ENCODE results near the gene RNF145.
"Not testable (repeated sequence)": the region's sequence is repeated elsewhere in the genome, so short reads cannot be mapped to it uniquely, and the experiment has no call there.

The RNF145 gene

DNA sequence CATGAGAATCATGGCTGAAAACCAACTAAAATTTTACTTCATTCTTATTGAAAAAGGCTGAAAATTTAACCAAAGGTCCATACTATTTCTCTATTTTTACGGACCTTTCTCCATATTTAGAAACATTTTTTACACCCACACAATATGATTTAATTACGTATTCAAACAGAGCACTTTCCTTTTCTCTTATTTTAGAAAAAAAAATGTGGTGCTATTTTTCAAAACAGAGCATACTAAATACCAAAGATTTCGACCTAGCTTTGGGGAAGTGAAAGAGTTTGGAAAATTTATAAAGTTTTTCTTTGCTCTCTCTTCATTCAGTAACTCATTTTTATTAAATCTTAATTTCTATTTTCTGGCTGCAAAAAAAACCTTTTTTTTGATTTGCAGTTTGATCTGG, 38.1 kb downstream of the RNF145 start:
- TF ChIP-seq POLR2A (IDR thresholded peaks at IDR 0.05; ENCODE audit: low read depth, low read length): no peak
- no peak for FAIRE-seq
- no peak for DNase-seq (ENCODE audit: insufficient read length, low spot score)

DNA sequence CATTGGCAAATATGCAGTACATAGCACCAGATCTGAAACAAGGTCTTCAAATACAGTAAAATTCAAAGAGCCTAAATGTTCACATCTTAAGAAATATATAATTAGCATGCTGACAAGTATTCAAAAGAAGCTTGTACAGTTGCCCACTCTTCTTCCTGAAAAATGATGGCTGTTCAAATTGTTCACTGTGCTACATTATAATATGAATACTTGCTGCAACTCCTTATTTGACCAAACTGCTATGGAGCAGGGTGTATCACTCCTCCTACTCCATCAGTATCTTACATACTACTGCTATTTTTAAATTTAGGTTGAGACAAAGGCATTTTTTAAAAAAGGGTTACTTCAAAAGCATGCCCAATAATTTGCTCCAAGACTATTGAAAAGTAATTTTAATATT, 39.3 kb downstream of the RNF145 start:
- DNase-seq (ENCODE audit: insufficient read length, low spot score) (no peak), FAIRE-seq (no peak)
- TF ChIP-seq POLR2A (IDR thresholded peaks at IDR 0.05; ENCODE audit: low read depth, low read length): no peak

DNA sequence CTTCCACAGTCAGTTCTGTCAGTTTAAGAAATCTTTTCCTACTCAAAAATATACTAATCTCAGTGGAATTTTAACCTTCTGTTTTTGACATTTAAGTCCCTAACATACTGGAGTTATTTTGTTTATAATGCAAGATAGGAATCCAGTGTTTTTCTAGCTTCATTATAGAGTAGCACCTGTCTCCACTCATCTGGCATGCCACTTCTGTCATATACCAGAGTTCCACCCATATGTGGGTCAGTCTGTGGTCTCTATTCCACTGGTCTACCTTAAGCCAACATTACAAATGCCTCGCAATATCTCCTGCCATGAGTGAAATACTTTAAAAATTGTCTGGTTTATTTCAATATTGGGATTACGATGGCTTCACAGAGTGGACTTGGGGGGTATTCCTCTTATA, 42.9 kb downstream of the RNF145 start:
- FAIRE-seq (no peak), DNase-seq (ENCODE audit: insufficient read length, low spot score) (no peak)
- TF ChIP-seq POLR2A (IDR thresholded peaks at IDR 0.05; ENCODE audit: low read depth, low read length): no peak

DNA sequence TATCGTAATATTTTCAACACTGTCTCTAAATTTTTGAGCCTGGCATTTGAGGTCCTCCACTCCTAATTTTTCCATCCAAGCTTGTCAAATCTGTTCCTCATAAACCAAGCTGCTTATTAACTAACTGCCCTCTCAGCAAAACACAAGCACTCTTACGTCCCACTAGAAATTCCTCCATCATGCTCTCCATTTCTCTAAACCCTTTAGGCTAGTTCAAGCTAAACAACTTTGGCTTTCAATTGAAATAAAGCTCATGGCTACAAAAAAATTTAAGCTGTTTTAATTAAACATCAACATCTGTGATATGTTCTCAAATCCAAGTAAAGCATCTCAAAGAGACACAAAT, 45.7 kb downstream of the RNF145 start:
- TF ChIP-seq POLR2A (IDR thresholded peaks at IDR 0.05; ENCODE audit: low read depth, low read length): no peak
- DNase-seq (ENCODE audit: insufficient read length, low spot score) (no peak), FAIRE-seq (no peak)

DNA sequence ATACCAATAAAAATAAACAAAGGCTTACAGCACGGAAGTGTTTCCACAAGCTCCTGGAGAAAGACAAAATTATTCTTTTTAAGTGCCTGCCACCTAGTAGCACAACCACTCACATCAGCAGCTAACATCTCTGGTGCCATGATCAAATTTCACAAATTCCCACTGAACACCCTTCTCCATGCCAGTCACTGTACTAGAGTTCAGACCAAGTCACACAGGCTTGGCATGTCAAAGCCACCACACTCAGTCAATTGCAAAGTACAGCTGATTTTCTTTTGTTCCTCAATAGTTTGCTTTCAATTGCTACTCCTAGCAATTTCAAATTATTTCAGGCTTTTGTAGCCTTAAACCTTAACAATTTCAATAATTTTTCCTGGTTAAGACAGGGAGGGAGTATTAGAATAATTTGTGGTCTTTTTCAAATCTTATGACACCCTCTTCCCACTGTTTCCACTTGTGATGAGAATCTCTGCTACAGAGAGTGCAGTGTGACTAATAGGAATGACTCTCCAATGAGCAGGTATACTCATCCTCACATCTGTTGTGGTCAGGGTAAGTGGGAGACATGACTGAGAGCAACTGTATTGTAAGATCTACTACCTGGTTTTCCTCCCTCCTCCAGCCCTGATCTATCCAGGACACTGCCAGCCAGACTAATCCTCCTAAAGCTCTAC, 46.2 kb downstream of the RNF145 start:
- DNase-seq (ENCODE audit: insufficient read length, low spot score) (peak; percentile 36), FAIRE-seq (peak; percentile 96)
- TF ChIP-seq POLR2A (IDR thresholded peaks at IDR 0.05; ENCODE audit: low read depth, low read length): no peak

DNA sequence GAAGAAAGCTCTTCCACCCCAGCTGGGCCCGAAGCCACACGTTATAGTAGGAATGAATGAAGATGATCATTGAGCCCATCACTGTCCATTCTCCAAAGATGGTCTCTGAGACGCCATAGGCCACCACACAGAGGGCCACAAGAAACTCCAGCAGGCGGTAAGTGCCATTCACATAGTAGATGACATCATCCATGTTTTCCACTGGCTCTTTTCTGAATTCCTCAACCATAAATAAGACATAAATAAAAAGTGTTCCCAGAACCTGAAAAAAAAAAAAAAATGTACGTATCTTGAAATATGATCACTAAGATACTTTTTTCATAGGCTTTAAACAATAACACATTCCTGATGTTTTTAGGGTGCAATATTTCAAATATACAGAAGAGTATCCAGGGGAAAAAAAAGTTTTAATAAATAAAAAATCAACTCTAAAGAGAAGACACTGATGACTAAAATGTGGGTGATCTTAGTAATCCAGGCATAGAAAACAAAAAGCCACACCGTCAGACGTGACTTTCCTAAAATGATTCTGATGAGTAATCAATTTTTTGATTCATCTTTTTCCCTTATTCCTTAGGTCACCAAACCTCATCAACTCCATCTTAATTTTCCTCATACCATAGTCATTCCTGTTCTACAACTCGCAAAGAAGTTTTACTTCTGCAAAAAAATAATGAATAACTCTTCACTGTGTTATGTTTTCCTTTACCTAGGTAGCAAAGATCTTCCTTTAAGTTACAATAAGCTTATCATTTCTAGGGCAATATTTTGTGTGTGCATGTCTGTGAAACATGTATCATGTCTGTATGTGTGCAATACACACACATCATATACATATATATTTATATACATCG, 47.8 kb downstream of the RNF145 start:
- no peak for FAIRE-seq
- no peak for TF ChIP-seq POLR2A (IDR thresholded peaks at IDR 0.05; ENCODE audit: low read depth, low read length)
- DNase-seq (ENCODE audit: insufficient read length, low spot score): no peak

DNA sequence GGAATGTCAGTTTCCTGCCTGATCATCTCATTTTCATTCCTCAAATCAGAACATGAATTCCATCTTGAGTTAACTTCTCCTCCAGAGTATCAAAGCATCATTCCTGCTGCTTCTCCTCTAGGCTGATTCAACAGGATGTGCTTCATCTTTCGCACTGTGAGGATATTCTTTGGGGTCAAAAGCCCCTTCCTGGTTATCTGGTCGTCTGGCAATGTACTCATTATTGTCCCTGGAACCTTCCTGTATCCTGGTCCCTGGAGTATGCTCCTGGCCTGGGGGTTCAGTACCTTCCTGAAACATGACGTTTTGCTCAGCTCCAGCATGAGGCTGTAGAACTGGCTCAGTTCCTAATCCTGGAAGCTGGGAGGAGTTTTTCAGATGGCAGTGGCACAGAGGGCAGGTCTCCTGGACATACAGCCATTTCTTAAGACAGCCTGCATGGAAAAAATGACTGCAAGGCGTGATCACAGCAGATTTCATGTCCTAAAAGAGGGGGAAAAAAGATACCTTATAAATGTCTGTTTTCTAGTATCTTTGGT, 50.7 kb downstream of the RNF145 start:
- not testable (repeated sequence) for DNase-seq (ENCODE audit: insufficient read length, low spot score); FAIRE-seq

DNA sequence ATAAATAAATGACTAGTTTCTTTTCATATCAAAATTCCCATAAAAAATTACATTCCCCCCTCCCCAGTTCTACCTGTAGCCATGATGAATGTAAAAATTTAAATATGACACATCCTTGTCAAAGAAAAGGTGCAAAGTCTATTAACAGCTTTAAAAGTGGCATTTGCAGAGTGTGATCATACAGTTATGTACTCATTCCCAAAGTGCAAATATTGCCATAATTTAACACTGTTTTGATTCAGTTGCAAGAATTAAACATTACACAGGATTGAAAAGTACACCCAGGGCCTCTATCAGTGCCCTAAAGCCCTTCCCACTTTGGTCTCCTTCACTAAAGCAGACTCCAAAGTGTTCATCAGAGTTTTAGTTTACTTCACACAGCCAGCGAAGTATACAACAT, 51.8 kb downstream of the RNF145 start:
- no peak for TF ChIP-seq POLR2A (IDR thresholded peaks at IDR 0.05; ENCODE audit: low read depth, low read length)
- FAIRE-seq (no peak), DNase-seq (ENCODE audit: insufficient read length, low spot score) (no peak)

DNA sequence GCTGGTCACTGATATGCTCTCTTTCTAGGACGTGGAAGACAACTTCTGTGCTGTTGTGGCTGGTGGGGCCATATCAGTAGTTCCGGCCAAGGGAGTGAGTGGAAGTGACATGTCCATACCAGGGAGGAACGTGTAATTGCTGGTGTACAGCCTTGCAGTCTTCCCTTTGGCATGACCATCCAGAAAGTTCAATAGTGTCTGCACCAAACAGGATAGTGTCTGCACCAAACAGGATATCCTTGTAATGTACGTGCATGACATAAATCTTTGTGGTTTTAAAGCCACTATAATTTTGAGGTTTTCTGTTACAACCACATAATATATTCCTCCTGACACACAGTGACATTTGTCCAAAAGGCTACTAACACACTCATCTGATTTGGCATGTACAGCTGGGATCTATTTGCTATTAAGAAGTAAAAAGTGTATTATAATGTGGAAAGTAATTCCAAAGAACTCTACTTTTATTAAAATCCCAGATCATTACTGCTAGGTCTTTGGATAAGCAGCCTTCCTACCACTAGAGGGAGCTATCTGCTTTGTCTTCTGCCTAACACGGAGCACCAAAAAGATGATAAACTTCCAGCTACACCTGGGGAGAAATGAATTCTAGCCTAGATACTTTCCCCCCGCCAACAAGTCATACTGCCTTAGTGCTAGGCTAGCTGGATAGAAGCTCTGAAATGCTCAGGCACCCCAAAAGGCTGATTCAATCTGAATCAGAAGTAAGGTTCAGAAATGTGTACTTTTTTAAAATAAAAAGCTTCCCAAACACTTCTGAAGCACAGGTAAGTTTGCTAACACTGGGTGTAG, 52.7 kb downstream of the RNF145 start:
- peak; percentile 52 for FAIRE-seq

DNA sequence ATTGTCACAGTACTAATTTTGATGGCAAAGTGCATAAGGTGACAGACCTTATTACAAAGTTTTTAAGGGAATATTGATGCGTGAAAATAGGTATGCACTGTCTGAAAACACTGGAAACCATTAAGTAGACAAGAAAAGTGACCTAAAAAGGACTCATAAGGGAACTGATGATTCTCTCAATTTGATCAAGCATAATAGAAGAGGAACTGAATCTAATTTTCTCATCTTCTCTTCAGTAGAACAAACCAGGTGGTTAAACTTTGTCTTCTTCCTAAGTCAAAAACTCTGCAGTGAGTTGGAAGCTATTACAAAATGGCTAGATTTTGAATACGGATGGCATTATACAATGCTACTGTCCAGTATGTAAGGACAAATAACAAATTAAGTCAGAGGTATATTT, 53.4 kb downstream of the RNF145 start:
- no peak for TF ChIP-seq POLR2A (IDR thresholded peaks at IDR 0.05; ENCODE audit: low read depth, low read length)
- DNase-seq (ENCODE audit: insufficient read length, low spot score) (no peak), FAIRE-seq (no peak)

More for the DNA sequence above, 52.7 kb downstream of the RNF145 start:
- no peak for DNase-seq (ENCODE audit: insufficient read length, low spot score)
- TF ChIP-seq POLR2A (IDR thresholded peaks at IDR 0.05; ENCODE audit: low read depth, low read length): no peak

DNA sequence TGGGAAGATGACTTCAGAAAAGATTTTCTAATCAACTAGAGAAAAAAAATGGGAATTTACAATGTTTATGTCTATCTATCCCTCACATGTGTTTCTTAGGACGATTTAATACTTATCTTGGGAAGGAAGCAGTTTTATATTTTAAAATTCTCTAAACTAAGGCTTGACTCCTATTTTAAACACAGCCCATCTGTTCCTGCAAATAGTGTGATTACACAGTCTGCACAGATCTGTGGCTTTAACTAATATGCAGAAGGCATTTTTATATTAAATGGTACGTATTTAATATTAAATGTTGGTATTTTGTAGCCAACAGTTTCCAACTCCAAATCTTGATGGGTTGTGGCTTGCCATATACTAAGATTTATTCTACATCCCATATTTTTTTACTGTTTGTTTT, 56.5 kb downstream of the RNF145 start:
- no peak for DNase-seq (ENCODE audit: insufficient read length, low spot score)
- no peak for TF ChIP-seq POLR2A (IDR thresholded peaks at IDR 0.05; ENCODE audit: low read depth, low read length)

DNA sequence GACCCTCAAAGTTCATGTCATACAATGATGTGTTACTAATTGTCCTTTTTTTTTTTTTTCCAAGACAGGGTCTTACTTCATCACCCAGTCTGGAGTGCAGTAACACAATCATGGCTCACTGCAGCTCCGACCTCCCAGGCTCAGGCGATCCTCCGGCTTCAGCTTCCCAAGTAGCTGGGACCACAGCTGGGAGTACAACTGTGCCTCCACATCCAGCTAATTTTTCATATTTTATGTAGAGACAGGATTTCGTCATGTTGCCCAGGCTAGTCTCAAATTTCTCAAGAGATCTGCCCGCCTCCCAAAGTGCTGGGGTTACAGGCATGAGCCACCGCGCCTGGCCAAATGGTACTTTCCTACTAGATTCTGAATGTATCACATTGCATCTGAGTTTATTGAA, 60.3 kb downstream of the RNF145 start:
- no peak for TF ChIP-seq POLR2A (IDR thresholded peaks at IDR 0.05; ENCODE audit: low read depth, low read length)
- FAIRE-seq (no peak), DNase-seq (ENCODE audit: insufficient read length, low spot score) (no peak)

More for the DNA sequence above, 56.5 kb downstream of the RNF145 start:
- no peak for FAIRE-seq

DNA sequence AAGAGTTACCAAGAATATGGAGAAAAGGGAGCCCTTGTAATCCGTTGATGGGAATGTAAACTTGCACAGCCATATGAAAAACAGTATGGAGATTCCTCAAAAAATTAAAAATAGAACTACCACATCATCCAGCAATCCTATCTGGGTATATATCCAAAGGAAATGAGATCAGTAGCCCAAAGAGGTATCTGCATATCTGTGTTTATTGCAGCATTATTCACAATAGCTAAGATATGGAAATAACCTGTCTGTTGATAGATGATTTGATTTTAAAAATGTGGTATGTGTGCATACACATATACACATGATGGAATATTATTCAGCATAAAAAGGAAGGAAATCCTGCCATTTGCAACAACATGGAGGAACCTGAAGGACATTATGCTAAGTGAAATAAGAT, 61.4 kb downstream of the RNF145 start:
- DNase-seq (ENCODE audit: insufficient read length, low spot score) (no peak), FAIRE-seq (no peak)
- no peak for TF ChIP-seq POLR2A (IDR thresholded peaks at IDR 0.05; ENCODE audit: low read depth, low read length)

DNA sequence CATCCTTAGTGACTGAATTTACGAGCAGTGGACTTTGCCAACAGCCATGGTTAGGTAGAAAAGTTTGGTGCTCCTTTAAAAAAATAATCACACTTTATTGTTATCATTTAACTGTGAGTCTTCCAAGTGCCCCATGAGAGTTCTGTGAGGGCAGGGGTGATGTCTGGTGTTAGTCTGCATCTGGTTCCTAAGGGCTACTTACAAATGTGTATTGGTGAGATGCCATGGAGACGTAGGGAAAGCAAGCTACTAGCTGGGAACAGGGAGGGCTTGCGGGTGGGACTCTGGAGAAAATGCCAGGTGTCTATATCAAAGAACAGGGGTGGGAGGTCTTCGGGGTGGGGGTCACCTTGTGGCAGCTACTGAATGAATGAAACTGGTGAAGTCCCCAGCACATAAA, 62.5 kb downstream of the RNF145 start:
- FAIRE-seq (no peak), DNase-seq (ENCODE audit: insufficient read length, low spot score) (no peak)
- TF ChIP-seq POLR2A (IDR thresholded peaks at IDR 0.05; ENCODE audit: low read depth, low read length): no peak

DNA sequence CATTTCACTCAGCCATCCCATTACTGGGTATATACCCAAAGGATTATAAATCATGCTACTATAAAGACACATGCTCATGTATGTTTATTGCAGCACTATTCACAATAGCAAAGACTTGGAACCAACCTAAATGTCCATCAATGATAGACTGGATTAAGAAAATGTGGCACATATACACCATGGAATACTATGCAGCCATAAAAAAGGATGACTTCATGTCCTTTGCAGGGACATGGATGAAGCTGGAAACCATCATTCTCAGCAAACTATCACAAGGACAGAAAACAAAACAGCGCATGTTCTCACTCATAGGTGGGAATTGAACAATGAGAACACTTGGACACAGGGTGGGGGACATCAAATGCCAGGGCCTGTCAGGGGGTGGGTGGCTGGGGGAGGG, 64.2 kb downstream of the RNF145 start:
- DNase-seq (ENCODE audit: insufficient read length, low spot score); FAIRE-seq: not testable (repeated sequence)
